Small intestine (tissue), 7 donors: ENCODE data around the gene TEC. TPM values are rescaled to one million over a fixed set of nuclear protein-coding genes. Genes with fewer than 3 reads are reported as not detected.

Experiments
- DNase-seq, 2 donors: peaks; one replicate each; pipeline versions ENCODE4 v3.0.0 to v3.0.0-alpha.2; 2013
- FAIRE-seq: peaks from 2 replicates; lab custom pipeline; 2012; peaks lifted over from hg19 to GRCh38; lab: Jason Lieb, UNC
- H3K27ac ChIP-seq, 3 donors: one replicate each; pipeline ENCODE4 v1.5.1; 2013; ENCODE audit warnings: low read length in 2 of 3, mild to moderate bottlenecking in 2 of 3, control low read depth in 1 of 3, inconsistent platforms in 1 of 3, low read depth in 1 of 3, moderate library complexity in 1 of 3
- H3K27me3 ChIP-seq, 3 donors: one replicate each; pipeline ENCODE4 v1.6.1; 2013; ENCODE audit warnings: low read length in 3 of 3, inconsistent platforms in 1 of 3; ENCODE audit not compliant: control insufficient read depth in 3 of 3, insufficient read depth in 3 of 3
- H3K36me3 ChIP-seq, 3 donors: one replicate each; pipeline ENCODE4 v1.6.1; 2013; ENCODE audit warnings: low read length in 3 of 3, inconsistent platforms in 1 of 3, low read depth in 1 of 3, mild to moderate bottlenecking in 1 of 3, moderate library complexity in 1 of 3; ENCODE audit not compliant: control insufficient read depth in 3 of 3, insufficient read depth in 2 of 3
- H3K4me1 ChIP-seq, 3 donors: one replicate each; pipeline ENCODE4 v1.6.1; 2013; ENCODE audit warnings: low read length in 2 of 3, inconsistent platforms in 1 of 3, low read depth in 1 of 3, mild to moderate bottlenecking in 1 of 3, moderate library complexity in 1 of 3; ENCODE audit not compliant: control insufficient read depth in 3 of 3, insufficient read depth in 2 of 3
- H3K4me3 ChIP-seq, 3 donors: one replicate each; pipeline ENCODE4 v1.5.1; 2013; ENCODE audit warnings: low read length in 3 of 3, control low read depth in 1 of 3, inconsistent platforms in 1 of 3, low read depth in 1 of 3, mild to moderate bottlenecking in 1 of 3, moderate library complexity in 1 of 3
- H3K9me3 ChIP-seq, 2 donors: one replicate each; pipeline ENCODE4 v1.6.1; 2013; ENCODE audit warnings: low read depth in 1 of 2, low read length in 1 of 2; ENCODE audit not compliant: control insufficient read depth in 2 of 2, insufficient read depth in 1 of 2
- WGBS, 3 donors: extraction: QIAGEN DNeasy Blood & Tissue Kit; methylation state at CpG; one replicate each; pipeline ENCODE4 v1.1.7; 2013; 5-methylcytosine and 5-hydroxymethylcytosine counted together
- polyA plus RNA-seq, 4 donors: library from polyadenylated mRNA; stranded (reverse) in 3 of 4; unstranded in 1 of 4; fragments of 200-250 nt in 3 of 4; fragments of 120-200 nt in 1 of 4; gene quantifications; one replicate each; pipeline versions ENCODE4 v1.2.1 to v1.2.3, GENCODE V29; 2013
- donor health status: healthy with polysubstance abuse.
- donor health status: control.
- donor health status: control.
- donor health status: Bipolar disorder and iron deficiency.
- donor health status: healthy.

Gene TEC
- polyA plus RNA-seq, 4 donors = 1.3 to 4.5 (median 3.3) TPM

GRCh38 chr4:48195853-48196252 lies 73.8 kb downstream of the TEC start:
- Histone ChIP-seq H3K27me3 (no peaks in the 10 kb centered on the region), H3K4me1 (peaks cover 0 to 6% (median 3%) of the 10 kb centered on the region in 3 donors), H3K4me3 (no peak overlapping the region), H3K9me3 (no peaks in the 10 kb centered on the region), H3K36me3 (no peaks in the 10 kb centered on the region), H3K27ac (peak overlapping the region in 1 of 3 donors; percentile 42)
- WGBS, 3 donors = 84 to 97% (median 94%) methylated on average over 3 of the region's 3 CpGs
- FAIRE-seq (no peak), DNase-seq (no peak)

GRCh38 chr4:48195374-48195773 lies 74.3 kb downstream of the TEC start:
- Histone ChIP-seq H3K27ac (no peak overlapping the region), H3K9me3 (no peaks in the 10 kb centered on the region), H3K4me3 (no peak overlapping the region), H3K4me1 (peaks cover 0 to 6% (median 3%) of the 10 kb centered on the region in 3 donors), H3K27me3 (no peaks in the 10 kb centered on the region), H3K36me3 (no peaks in the 10 kb centered on the region)
- FAIRE-seq (no peak), DNase-seq (peak in 1 of 2 donors; percentile 82)
- 9 to 11% (median 10%) methylated on average over 3 of the region's 3 CpGs for WGBS, 3 donors

- DNase-seq (no peak), FAIRE-seq (no peak)
- 39 to 70% (median 43%) methylated on average over 1 of the region's 1 CpG for WGBS, 3 donors
- H3K36me3 ChIP-seq = no peaks in the 10 kb centered on the region
- peaks cover 0 to 6% (median 3%) of the 10 kb centered on the region in 3 donors for H3K4me1 ChIP-seq
- no peaks in the 10 kb centered on the region for H3K27me3 ChIP-seq
- no peak overlapping the region for H3K4me3 ChIP-seq
- H3K27ac ChIP-seq = no peak overlapping the region
- no peaks in the 10 kb centered on the region for H3K9me3 ChIP-seq
Measured at GRCh38 chr4:48194971-48195370, 74.7 kb downstream of the TEC start.

GRCh38 chr4:48193921-48194468 lies 75.6 kb downstream of the TEC start:
- Histone ChIP-seq H3K9me3 (no peaks in the 10 kb centered on the region), H3K27me3 (no peaks in the 10 kb centered on the region), H3K4me1 (peaks cover 0 to 6% (median 3%) of the 10 kb centered on the region in 3 donors), H3K27ac (no peak overlapping the region), H3K4me3 (no peak overlapping the region), H3K36me3 (no peaks in the 10 kb centered on the region)
- FAIRE-seq (no peak), DNase-seq (no peak)
- 93 to 99% (median 96%) methylated on average over 3 of the region's 3 CpGs for WGBS, 3 donors

- H3K9me3 ChIP-seq = no peaks in the 10 kb centered on the region
- no peak for FAIRE-seq
- no peaks in the 10 kb centered on the region for H3K27me3 ChIP-seq
- H3K4me1 ChIP-seq = peaks cover 0 to 6% (median 3%) of the 10 kb centered on the region in 3 donors
- WGBS, 3 donors = 88 to 93% (median 92%) methylated on average over 6 of the region's 6 CpGs
- no peaks in the 10 kb centered on the region for H3K36me3 ChIP-seq
- no peak overlapping the region for H3K27ac ChIP-seq
- no peak for DNase-seq
- H3K4me3 ChIP-seq = no peak overlapping the region
Measured at GRCh38 chr4:48193096-48193836, 76.4 kb downstream of the TEC start.

- Histone ChIP-seq H3K4me1 (peaks cover 0 to 6% (median 3%) of the 10 kb centered on the region in 3 donors), H3K36me3 (no peaks in the 10 kb centered on the region), H3K27me3 (no peaks in the 10 kb centered on the region), H3K4me3 (no peak overlapping the region), H3K27ac (no peak overlapping the region), H3K9me3 (no peaks in the 10 kb centered on the region)
- DNase-seq (no peak), FAIRE-seq (no peak)
- WGBS, 3 donors = 88 to 96% (median 90%) methylated on average over 1 of the region's 1 CpG
Measured at GRCh38 chr4:48191758-48192157, 77.9 kb downstream of the TEC start.

- Histone ChIP-seq H3K27me3 (no peaks in the 10 kb centered on the region), H3K4me1 (peaks cover 0 to 3% (median 2%) of the 10 kb centered on the region in 3 donors), H3K27ac (no peak overlapping the region), H3K36me3 (no peaks in the 10 kb centered on the region), H3K9me3 (no peaks in the 10 kb centered on the region), H3K4me3 (no peak overlapping the region)
- no peak for DNase-seq
- no peak for FAIRE-seq
Measured at GRCh38 chr4:48190839-48191238, 78.8 kb downstream of the TEC start.

- DNase-seq (no peak), FAIRE-seq (no peak)
- Histone ChIP-seq H3K9me3 (no peaks in the 10 kb centered on the region), H3K27me3 (no peaks in the 10 kb centered on the region), H3K4me3 (no peak overlapping the region), H3K4me1 (no peaks in the 10 kb centered on the region), H3K36me3 (no peaks in the 10 kb centered on the region), H3K27ac (no peak overlapping the region)
- WGBS, 3 donors = 55 to 80% (median 66%) methylated on average over 2 of the region's 2 CpGs
Measured at GRCh38 chr4:48189731-48190130, 79.9 kb downstream of the TEC start.
